ENCODE measurements around the gene PARD6G.
A peak's percentile ranks its signal among the peaks of the same experiment; 100 is the strongest.
"Not testable (repeated sequence)": the region's sequence is repeated elsewhere in the genome, so short reads cannot be mapped to it uniquely, and the experiment has no call there.

PARD6G gene

DNA sequence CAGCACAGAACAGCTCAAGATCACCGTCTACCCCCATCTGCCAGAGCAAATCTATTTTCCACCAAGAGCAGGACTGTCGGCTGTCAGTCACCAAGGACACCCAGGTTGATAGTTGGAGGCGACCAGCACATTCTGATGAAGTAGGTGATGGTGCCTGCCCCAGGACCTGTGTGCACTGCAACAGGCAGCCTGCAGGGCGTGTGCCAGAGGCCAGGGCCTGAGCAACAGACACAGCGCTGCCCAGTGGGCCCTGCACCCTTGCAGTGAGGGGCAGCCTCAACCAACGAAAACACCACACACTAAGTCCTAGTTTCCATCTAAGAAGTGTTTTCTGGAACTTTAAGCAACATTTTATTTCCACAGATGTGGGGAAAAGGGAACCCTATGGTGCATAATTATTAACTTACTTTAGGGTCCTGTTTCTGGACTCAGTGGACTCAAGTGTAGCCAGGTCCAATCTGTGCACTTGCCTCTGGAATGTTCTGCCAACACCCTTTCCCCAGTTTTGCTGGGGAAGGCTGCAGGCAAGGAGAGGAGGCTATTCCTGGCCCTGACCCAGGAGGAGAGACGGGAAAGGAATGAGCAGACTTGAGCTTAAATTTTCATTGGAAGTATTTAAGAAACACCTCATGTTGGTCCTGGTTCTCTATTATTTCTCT is 76.8 kb downstream of the PARD6G start:
- no peak for DNase-seq

DNA sequence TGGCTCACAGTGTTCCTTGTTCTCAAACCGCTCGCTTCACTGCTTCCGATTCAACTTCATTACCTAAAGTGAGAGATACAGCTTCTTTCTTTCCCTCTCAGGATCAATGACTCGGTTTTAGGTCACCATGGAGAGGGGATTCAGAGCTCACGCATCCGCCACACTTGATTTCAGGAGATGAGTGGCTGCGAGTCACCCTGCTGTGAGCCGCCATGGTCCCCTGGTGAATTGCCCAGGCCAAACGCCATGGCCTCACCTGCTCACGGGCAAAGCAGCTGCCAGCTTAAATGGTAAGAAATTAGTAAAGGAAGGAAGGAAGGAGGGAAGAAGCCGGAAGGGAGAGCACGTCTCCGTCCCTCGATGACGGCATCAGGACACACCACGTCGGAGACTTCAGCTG is 77.7 kb downstream of the PARD6G start:
- DNase-seq, result peak; percentile 16

GRCh38 chr18:80168982-80169381 is 78.3 kb downstream of the PARD6G start:
- DNase-seq, result no peak

- peak; percentile 18 for DNase-seq
These were observed 79.0 kb downstream of the PARD6G start for GRCh38 chr18:80168346-80168745.

- no peak for DNase-seq
These were observed 79.4 kb downstream of the PARD6G start for GRCh38 chr18:80167931-80168330.

- no peak for DNase-seq
These were observed 80.0 kb downstream of the PARD6G start for GRCh38 chr18:80167331-80167730.

DNA sequence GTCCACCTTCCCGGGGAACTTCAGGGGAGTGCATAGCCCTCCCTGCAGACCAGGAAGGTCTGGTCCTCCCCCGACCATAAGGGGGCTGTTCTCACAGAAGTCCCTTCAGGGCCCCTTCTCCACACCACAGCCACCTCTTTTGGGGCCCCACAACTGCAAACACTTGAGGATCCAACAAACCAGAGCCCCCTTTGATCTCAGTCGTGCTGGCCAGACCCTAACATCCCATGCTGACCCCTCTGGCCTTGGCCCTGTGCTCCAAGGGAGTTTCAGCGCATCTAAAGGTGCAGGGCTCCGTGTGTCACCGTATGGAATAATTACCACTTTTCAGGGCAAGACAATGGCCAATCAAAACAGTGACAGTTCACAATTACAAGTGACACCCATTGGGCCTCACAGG is 80.6 kb downstream of the PARD6G start:
- no peak for DNase-seq

- DNase-seq, result no peak
These were observed 81.1 kb downstream of the PARD6G start for GRCh38 chr18:80166240-80166639.

- not testable (repeated sequence) for DNase-seq
These were observed 82.5 kb downstream of the PARD6G start for GRCh38 chr18:80164727-80165355.

DNA sequence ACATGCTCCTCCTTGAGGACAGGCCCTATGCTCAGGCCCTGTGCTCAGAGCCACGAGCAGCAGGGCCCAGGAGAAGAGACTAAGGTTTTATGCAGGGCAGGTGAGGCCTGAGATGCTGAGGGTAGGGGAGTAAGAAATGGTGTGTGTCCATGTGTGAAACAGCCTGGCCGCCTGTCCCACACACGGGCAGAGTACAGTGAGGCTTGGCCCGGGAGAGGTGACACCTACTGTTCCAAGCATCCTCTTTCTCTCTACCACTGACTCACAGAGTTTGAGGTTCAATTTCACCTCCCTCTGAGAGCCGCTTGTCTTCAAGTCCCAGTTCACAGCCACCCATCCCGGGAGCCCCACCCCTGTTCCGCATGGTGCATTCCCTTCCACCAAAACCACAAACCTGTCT is 84.1 kb downstream of the PARD6G start:
- DNase-seq, result no peak

- DNase-seq, result no peak
These were observed 85.4 kb downstream of the PARD6G start for GRCh38 chr18:80161781-80162417.

DNA sequence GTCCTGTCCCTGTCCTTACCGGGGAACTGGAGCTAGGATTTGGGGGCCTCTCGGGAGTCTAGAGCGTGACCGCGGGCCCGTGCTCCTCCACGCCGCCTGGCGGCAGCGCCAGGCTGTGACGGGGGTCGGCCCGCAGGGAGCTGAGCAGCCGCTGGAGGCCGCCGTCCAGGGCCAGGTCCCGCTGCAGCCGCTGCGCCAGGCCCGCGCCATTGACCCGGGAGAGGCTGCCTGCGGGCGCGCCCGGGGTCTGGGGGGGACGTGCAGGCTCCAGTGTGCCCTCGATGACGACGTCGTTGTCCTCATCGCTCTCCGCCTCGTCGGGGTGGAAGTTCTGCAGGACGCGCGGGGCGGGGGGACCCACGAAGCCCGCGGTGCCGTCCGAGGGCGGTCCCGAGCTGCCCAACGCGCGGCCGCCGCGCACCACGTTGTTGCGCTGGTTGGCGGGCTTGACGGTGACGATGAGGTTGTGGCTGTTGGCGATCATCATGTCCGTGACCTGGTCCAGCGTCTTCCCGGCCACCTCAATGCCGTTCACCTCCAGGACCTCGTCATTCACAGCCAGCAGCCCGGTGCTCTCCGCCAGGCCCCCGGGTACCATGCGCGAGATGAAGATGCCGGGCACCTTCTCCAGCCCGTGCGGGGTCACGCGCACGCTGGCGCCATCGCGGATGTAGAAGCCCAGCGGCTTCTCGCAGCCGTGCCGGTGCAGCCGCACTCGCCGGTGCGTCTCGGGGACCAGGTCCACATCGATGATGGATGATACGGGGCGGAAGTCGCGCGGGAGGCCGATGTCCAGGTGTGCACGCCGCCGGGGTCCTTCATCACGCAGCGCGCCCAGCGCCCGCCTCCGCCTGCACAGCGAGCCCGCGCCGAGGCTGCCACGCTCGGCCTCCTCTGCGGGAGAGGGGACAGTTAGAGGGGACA is 87.3 kb downstream of the PARD6G start:
- peak; percentile 31 for DNase-seq

DNA sequence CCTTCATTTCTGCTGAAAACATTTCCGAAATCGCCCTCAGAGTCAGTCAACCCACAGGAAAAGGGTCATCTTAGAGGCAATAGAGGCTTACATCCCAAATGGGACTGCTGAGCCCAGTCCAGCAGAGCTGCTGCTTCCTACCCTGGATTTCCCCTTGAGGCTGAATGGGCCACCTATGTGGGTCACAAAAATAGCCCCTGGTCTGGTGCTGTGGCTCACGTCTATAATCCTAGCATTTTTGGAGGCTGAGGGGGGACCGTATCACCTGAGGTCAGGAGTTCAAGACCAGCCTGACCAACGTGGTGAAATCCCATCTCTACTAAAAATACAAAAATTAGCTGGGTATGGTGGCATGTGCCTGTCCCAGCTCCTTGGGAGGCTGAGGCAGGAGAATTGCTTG is 88.9 kb downstream of the PARD6G start:
- DNase-seq, result no peak

- peak; percentile 60 for DNase-seq
These were observed 89.5 kb downstream of the PARD6G start for GRCh38 chr18:80157708-80158343.

DNA sequence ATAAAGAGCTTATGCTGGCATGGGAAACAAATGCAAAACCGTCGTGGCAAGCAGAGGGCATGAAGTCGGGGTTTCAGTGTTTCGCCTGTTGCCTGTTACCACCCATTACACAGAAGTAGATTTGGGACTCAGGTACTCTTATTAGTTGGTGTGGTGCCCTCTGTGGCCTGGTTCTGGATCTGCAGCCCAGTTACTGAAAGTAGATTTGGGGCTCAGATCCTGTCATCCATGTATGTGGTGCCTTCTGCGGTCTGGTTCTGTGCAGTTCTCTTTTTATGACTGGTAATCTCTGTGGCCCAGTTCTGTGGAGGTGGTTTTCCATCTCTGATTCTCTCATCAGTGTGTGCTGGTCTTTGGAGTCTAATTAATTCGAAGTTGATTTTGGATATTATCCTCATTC is 93.0 kb downstream of the PARD6G start:
- peak; percentile 18 for DNase-seq

DNA sequence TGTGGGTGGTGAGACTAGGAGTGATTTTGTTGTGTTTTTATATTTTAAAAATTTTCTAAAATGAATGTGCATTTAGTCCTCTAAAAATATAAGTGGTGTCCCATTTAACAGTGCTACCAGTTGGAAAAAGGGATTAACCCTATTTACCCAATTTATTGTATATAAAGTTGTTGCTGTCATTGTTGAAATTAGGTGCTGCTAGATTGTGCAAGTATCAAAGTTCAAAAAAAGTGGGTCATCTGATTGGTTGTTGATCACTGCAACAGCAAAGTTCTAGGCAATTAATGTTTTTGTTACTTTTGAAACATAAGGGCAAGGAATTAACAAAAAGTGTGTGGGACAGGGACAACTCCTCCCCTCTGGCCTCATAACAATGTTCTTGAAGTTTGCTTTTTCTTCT is 97.6 kb downstream of the PARD6G start:
- no peak for DNase-seq

- DNase-seq, result no peak
These were observed 98.8 kb downstream of the PARD6G start for GRCh38 chr18:80148326-80149199.

- peak; percentile 80 for DNase-seq
These were observed 99.6 kb downstream of the PARD6G start for GRCh38 chr18:80147418-80148325.

DNA sequence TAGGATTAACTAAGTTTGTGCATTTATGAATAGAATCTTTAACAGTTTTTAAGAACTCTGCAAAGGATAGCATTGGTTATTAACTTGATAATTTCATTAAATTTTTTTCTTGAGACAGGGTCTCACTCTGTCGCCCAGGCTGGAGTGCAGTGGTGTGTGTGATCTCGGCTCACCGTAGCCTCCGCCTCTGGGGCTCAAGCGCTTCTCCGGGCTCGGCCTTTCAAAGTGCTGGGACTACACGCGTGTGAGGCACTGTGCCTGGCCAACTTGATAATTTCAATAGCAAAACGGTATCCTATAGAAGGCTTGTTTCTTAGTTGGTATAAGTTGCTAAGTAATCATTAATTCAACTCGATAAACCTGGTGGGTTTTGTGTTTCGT is 100.3 kb downstream of the PARD6G start:
- DNase-seq, result no peak

GRCh38 chr18:80145196-80145804 is 102.0 kb downstream of the PARD6G start:
- DNase-seq, result no peak

Measured in fibroblast of skin of back (primary cell).